Keratinocyte (primary cell): ENCODE measurements around the gene SDHAF2.
A peak's percentile ranks its signal among the peaks of the same experiment; 100 is the strongest.

Source experiments
- EZH2 ChIP-seq: IDR thresholded peaks from one replicate; pipeline ENCODE4 v1.6.1; 2012; ENCODE audit warnings: inconsistent platforms, mild to moderate bottlenecking, low read length, moderate library complexity
- TF ChIP-seq, protein P1 (sequence below), 3 experiments: IDR thresholded peaks in 1 of 3; conservative IDR thresholded peaks in 1 of 3; optimal IDR thresholded peaks in 1 of 3; 2 replicates in 2 of 3; 3 replicates in 1 of 3; pipeline versions ENCODE3 to v1.5.1; 2011; ENCODE audit warnings: low read length in 3 of 3, mild to moderate bottlenecking in 3 of 3, moderate library complexity in 2 of 3, control low read depth in 1 of 3, inconsistent platforms in 1 of 3; ENCODE audit not compliant: insufficient read depth in 2 of 3; ENCODE audit errors: extremely low read depth in 1 of 3

DNA sequence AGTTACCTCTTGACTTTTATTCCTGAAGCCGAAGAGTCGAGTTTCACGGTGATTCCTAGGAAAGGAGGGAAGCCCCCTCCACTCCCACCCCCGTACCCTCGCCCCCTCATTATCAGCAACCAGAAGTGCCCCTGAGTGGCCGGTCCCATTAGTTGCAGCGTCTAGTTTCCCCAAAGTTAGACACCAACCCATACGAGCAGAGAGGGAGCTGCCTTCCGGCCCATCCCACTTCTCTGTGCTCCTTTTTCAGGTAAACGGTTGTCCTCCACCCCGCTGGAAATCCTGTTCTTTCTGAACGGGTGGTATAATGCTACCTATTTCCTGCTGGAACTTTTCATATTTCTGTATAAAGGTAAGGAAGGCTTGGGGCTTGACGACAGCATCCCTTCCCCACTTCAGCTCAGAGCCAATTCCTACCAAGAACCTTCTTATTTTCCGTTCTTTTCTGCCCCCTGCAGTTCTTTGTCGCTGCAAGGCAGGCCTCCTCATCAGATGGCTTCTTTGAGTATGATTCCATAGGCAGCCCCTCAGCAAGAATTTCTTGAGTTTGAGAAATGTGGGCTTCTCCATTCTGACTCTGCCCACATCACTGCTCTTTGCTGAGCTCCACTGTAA is 36.8 kb upstream of the SDHAF2 start:
- TF ChIP-seq, protein P1, sequence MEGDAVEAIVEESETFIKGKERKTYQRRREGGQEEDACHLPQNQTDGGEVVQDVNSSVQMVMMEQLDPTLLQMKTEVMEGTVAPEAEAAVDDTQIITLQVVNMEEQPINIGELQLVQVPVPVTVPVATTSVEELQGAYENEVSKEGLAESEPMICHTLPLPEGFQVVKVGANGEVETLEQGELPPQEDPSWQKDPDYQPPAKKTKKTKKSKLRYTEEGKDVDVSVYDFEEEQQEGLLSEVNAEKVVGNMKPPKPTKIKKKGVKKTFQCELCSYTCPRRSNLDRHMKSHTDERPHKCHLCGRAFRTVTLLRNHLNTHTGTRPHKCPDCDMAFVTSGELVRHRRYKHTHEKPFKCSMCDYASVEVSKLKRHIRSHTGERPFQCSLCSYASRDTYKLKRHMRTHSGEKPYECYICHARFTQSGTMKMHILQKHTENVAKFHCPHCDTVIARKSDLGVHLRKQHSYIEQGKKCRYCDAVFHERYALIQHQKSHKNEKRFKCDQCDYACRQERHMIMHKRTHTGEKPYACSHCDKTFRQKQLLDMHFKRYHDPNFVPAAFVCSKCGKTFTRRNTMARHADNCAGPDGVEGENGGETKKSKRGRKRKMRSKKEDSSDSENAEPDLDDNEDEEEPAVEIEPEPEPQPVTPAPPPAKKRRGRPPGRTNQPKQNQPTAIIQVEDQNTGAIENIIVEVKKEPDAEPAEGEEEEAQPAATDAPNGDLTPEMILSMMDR (optimal IDR thresholded peaks at IDR 0.05 in 1 of 3, IDR thresholded peaks at IDR 0.05 in 1 of 3, conservative IDR thresholded peaks at IDR 0.05 in 1 of 3; ENCODE audit: extremely low read depth in 1 of 3, insufficient read depth in 2 of 3, low read length in 3 of 3): peak; percentile 8 to 40 (median 38)
- TF ChIP-seq EZH2: no peak
